Spinal cord (tissue), 10 donors: ENCODE data around the gene DYRK4. TPM values are rescaled to one million over a fixed set of nuclear protein-coding genes. Genes with fewer than 3 reads are reported as not detected.

Experiments used
- DNase-seq, 6 donors: peaks; one replicate each; pipeline versions ENCODE4 v3.0.0 to v3.0.0-alpha.2; 2013 to 2015; ENCODE audit warnings: low spot score in 6 of 6, low read depth in 4 of 6
- H3K27ac ChIP-seq: one replicate; pipeline ENCODE4 v1.5.1; 2013; ENCODE audit warnings: low read depth, low read length, control low read depth
- H3K27me3 ChIP-seq: one replicate; pipeline ENCODE4 v1.6.1; 2013; ENCODE audit warnings: low read length; ENCODE audit not compliant: control insufficient read depth, insufficient read depth
- H3K36me3 ChIP-seq: one replicate; pipeline ENCODE4 v1.6.1; 2013; ENCODE audit warnings: low read length; ENCODE audit not compliant: control insufficient read depth, insufficient read depth
- H3K4me1 ChIP-seq: one replicate; pipeline ENCODE4 v1.6.1; 2013; ENCODE audit warnings: low read length; ENCODE audit not compliant: control insufficient read depth, insufficient read depth
- H3K4me3 ChIP-seq: one replicate; pipeline ENCODE4 v1.5.1; 2013; ENCODE audit warnings: low read depth, low read length, control low read depth
- H3K9me3 ChIP-seq: one replicate; pipeline ENCODE4 v1.6.1; 2013; ENCODE audit warnings: low read length; ENCODE audit not compliant: control insufficient read depth, insufficient read depth
- whole genome bisulfite sequencing: methylation state at CpG from one replicate; pipeline ENCODE4 v1.1.5; 2013; ENCODE audit warnings: missing lambda C conversion rate; ENCODE audit not compliant: insufficient coverage; 5-methylcytosine and 5-hydroxymethylcytosine counted together
- polyA plus RNA-seq, 2 donors: library from polyadenylated mRNA; unstranded; fragments of 120-200 nt; gene quantifications; one replicate each; pipeline ENCODE4 v1.2.1, GENCODE V29; 2013; ENCODE audit not compliant: insufficient read length in 2 of 2
- total RNA-seq, 2 donors: library from RNA; depleted of rRNA in 1 of 2; stranded (reverse); fragments of 120-200 nt in 1 of 2; fragments of >200 nt in 1 of 2; gene quantifications; one replicate each; pipeline versions ENCODE4 v1.2.3 to v1.2.4, GENCODE V29; 2013 to 2014
- donor health status: healthy.

The DYRK4 gene
- total and polyA plus RNA-seq, 4 donors: 28.6 to 79.4 (median 48.8) TPM

- WGBS: 83% methylated on average over 3 of the region's 3 CpGs
- Histone ChIP-seq H3K9me3 (no peaks in the 10 kb centered on the region), H3K4me3 (no peak overlapping the region), H3K4me1 (peaks cover 4% of the 10 kb centered on the region), H3K27me3 (no peaks in the 10 kb centered on the region), H3K27ac (no peak overlapping the region), H3K36me3 (no peaks in the 10 kb centered on the region)
- peak in 1 of 6 donors; percentile 27 for DNase-seq
Observed at GRCh38 chr12:4580281-4580688, 18.3 kb downstream of the DYRK4 start.

DNA sequence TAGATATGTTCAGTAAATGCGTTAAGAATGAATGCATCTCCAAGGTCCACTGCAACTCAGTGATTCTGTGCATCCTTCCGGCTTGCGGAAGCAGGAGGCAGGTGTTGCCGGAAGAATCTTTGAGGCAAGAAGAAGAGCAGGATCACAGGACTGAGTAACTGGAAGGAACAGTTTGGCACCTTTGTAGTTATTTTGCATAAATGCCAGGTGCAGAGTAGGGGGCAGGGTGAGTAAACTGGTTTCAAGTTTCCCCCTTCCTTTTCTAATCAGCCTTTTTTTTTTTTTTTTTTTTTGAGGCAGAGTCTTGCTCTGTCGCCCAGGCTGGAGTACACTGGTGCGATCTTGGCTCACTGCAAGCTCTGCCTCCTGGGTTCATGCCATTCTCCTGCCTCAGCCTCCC lies 22.3 kb downstream of the DYRK4 start:
- no peak for DNase-seq
- Histone ChIP-seq H3K9me3 (no peaks in the 10 kb centered on the region), H3K27me3 (no peaks in the 10 kb centered on the region), H3K4me3 (no peak overlapping the region), H3K36me3 (no peaks in the 10 kb centered on the region), H3K27ac (no peak overlapping the region), H3K4me1 (peaks cover 4% of the 10 kb centered on the region)
- WGBS: 82% methylated on average over 4 of the region's 6 CpGs

- no peak for DNase-seq
- 86% methylated on average over 6 of the region's 7 CpGs for WGBS
- H3K4me1 ChIP-seq: peaks cover 4% of the 10 kb centered on the region
- H3K36me3 ChIP-seq: no peaks in the 10 kb centered on the region
- H3K27me3 ChIP-seq: no peaks in the 10 kb centered on the region
- no peaks in the 10 kb centered on the region for H3K9me3 ChIP-seq
- no peak overlapping the region for H3K4me3 ChIP-seq
- no peak overlapping the region for H3K27ac ChIP-seq
Observed at GRCh38 chr12:4584896-4585295, 22.9 kb downstream of the DYRK4 start.

DNA sequence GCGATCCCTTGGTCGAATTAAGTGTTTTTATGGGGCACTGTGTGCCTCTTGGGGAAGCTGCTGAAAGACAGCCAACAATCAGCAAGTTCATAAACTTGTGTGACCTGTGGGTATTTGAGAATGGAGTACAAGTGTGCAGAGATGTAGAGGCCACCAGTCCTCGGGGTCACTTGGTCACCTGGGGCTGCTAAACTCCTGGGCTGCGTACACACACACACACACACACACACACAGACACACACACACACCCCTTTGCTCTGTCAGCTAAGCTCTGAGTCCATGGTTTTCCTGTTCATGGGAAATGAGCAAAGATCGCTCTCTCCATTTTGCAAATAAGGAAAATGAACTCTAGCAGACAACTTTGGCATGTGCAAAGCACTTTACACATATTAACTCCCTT lies 24.5 kb downstream of the DYRK4 start:
- Histone ChIP-seq H3K9me3 (no peaks in the 10 kb centered on the region), H3K4me3 (no peak overlapping the region), H3K4me1 (no peaks in the 10 kb centered on the region), H3K36me3 (no peaks in the 10 kb centered on the region), H3K27ac (no peak overlapping the region), H3K27me3 (no peaks in the 10 kb centered on the region)
- no peak for DNase-seq
- WGBS: 55% methylated on average over 2 of the region's 5 CpGs

DNA sequence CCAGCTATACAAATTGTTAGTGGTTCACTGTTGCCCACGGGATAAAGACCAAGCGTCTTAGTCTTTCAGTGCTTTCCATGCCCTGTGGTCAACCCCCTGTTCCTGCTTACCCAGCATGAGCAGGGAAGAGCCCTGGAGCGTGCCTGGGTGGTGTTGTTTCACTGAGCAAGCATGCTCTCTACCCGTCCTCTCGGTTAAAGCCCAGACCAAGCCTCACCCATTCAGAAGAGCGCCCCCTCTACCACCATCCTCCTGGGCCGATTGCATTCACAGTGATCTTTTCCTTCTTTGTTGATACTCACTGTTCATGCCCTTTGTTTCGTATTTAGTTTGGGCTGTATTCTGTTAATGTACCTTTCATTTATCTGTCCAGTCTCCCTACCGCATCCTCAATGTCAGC lies 25.1 kb downstream of the DYRK4 start:
- H3K36me3 ChIP-seq: no peaks in the 10 kb centered on the region
- DNase-seq: no peak
- no peaks in the 10 kb centered on the region for H3K27me3 ChIP-seq
- H3K4me1 ChIP-seq: no peaks in the 10 kb centered on the region
- H3K9me3 ChIP-seq: no peaks in the 10 kb centered on the region
- H3K4me3 ChIP-seq: no peak overlapping the region
- WGBS: 42% methylated on average over 7 of the region's 9 CpGs
- no peak overlapping the region for H3K27ac ChIP-seq

DNA sequence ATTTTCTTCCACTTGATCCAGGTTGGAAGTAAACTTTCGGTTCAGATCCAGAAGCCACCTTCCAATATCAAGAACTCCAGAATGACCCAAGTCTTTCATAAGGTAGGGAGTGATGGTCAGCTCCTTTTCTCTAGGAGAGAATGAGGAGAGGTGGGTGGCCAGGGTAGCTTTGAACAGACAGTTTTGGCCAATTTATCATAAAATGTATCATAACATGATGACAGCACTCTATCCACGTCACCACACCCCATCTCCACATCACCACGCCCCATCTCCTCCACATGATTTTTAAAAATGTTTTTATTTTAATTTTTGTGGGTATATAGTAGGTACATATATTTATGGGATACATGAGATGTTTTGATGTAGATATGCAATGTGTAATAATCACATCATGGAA lies 26.9 kb downstream of the DYRK4 start:
- Histone ChIP-seq H3K27ac (no peak overlapping the region), H3K36me3 (no peaks in the 10 kb centered on the region), H3K27me3 (no peaks in the 10 kb centered on the region), H3K4me3 (no peak overlapping the region), H3K9me3 (no peaks in the 10 kb centered on the region), H3K4me1 (no peaks in the 10 kb centered on the region)
- DNase-seq: no peak
- WGBS: no CpG with 5 or more reads among the region's 3 CpGs

DNA sequence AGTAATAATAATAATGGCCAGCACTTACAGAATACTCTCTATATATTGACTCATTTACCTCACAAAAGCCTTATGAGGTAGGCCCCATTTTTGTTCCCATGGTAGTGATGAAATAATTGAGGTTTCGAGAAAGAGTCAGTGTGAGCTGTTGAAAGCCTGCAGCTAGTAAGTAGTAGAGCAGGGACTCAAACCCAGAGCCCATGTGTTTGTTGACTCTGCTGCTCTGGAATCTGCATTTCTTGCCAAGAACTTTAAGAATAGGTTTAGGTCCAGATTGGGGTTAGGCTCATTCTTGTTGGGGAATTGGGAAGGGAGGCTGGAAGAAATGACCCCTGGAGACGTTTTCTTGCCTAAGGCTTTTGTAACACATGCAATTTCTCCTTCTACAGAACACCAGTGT lies 27.9 kb downstream of the DYRK4 start:
- Histone ChIP-seq H3K27me3 (no peaks in the 10 kb centered on the region), H3K27ac (no peak overlapping the region), H3K4me1 (no peaks in the 10 kb centered on the region), H3K9me3 (no peaks in the 10 kb centered on the region), H3K4me3 (no peak overlapping the region), H3K36me3 (no peaks in the 10 kb centered on the region)
- DNase-seq: no peak
- no CpG with 5 or more reads among the region's 2 CpGs for WGBS

GRCh38 chr12:4591180-4591687 lies 29.2 kb downstream of the DYRK4 start:
- Histone ChIP-seq H3K9me3 (no peaks in the 10 kb centered on the region), H3K36me3 (no peaks in the 10 kb centered on the region), H3K4me1 (no peaks in the 10 kb centered on the region), H3K4me3 (no peak overlapping the region), H3K27me3 (no peaks in the 10 kb centered on the region), H3K27ac (no peak overlapping the region)
- WGBS: 76% methylated on average over 6 of the region's 7 CpGs
- DNase-seq: no peak

- Histone ChIP-seq H3K27me3 (no peaks in the 10 kb centered on the region), H3K36me3 (no peaks in the 10 kb centered on the region), H3K4me3 (no peak overlapping the region), H3K9me3 (no peaks in the 10 kb centered on the region), H3K27ac (no peak overlapping the region), H3K4me1 (no peaks in the 10 kb centered on the region)
- DNase-seq: no peak
- WGBS: 96% methylated on average over 6 of the region's 6 CpGs
Observed at GRCh38 chr12:4595881-4596280, 33.9 kb downstream of the DYRK4 start.

GRCh38 chr12:4603421-4603820 lies 41.4 kb downstream of the DYRK4 start:
- no peaks in the 10 kb centered on the region for H3K27me3 ChIP-seq
- H3K4me1 ChIP-seq: peaks cover 4% of the 10 kb centered on the region
- 36% methylated on average over 4 of the region's 7 CpGs for WGBS
- DNase-seq: peak in 2 of 6 donors; percentile 27 to 67
- H3K27ac ChIP-seq: no peak overlapping the region
- no peak overlapping the region for H3K4me3 ChIP-seq
- H3K9me3 ChIP-seq: no peaks in the 10 kb centered on the region
- no peaks in the 10 kb centered on the region for H3K36me3 ChIP-seq
